Gastroesophageal sphincter (tissue), 3 donors: ENCODE measurements around the gene PACRG.

Source experiments
- CTCF ChIP-seq, 4 experiments: fragments of 200-600 bp in 2 of 4; fragments of 450-650 bp in 2 of 4; sonication (generic) in 1 of 4; IDR thresholded peaks; one replicate each; pipeline ENCODE4 v1.5.1; 2017 to 2019; ENCODE audit warnings: antibody characterized with exemption in 4 of 4, mild to moderate bottlenecking in 2 of 4, moderate library complexity in 2 of 4
- POLR2A ChIP-seq, 2 donors: fragments of 450-650 bp; IDR thresholded peaks; one replicate each; pipeline ENCODE4 v1.6.1; 2017; ENCODE audit warnings: antibody characterized with exemption in 2 of 2, mild to moderate bottlenecking in 2 of 2, moderate library complexity in 1 of 2
- POLR2AphosphoS5 ChIP-seq: sonication (generic); formaldehyde crosslinking; IDR thresholded peaks from one replicate; pipeline ENCODE4 v1.6.1; 2017; ENCODE audit warnings: antibody characterized with exemption

GRCh38 chr6:163187201-163187600 lies 459.4 kb downstream of the PACRG start:
- no peak for TF ChIP-seq POLR2AphosphoS5
- no peak for TF ChIP-seq CTCF (IDR thresholded peaks at IDR 0.05)
- no peak for TF ChIP-seq POLR2A (IDR thresholded peaks at IDR 0.05)
